Liver (tissue), 3 donors: ENCODE results near the gene TIGD2.

Experiments used
- EGR1 ChIP-seq, 2 donors: IDR thresholded peaks; 2 replicates each; pipeline ENCODE4 v1.6.1; 2016 to 2018; ENCODE audit warnings: antibody characterized with exemption in 2 of 2, low read depth in 2 of 2
- GABPA ChIP-seq, 2 donors: IDR thresholded peaks in 1 of 2; conservative IDR thresholded peaks in 1 of 2; 2 replicates each; pipeline ENCODE4 v1.6.1; 2016; ENCODE audit warnings: antibody characterized with exemption in 2 of 2, mild to moderate bottlenecking in 1 of 2, moderate library complexity in 1 of 2
- RAD21 ChIP-seq, 2 donors: IDR thresholded peaks; 2 replicates each; pipeline ENCODE4 v1.6.1; 2016; ENCODE audit warnings: antibody characterized with exemption in 2 of 2, mild to moderate bottlenecking in 2 of 2
- RXRA ChIP-seq, 2 donors: IDR thresholded peaks; 2 replicates each; pipeline ENCODE4 v1.6.1; 2017 to 2018; ENCODE audit warnings: antibody characterized with exemption in 2 of 2, mild to moderate bottlenecking in 1 of 2
- SP1 ChIP-seq: IDR thresholded peaks from 2 replicates; pipeline ENCODE4 v1.6.1; 2018; ENCODE audit warnings: antibody characterized with exemption, mild to moderate bottlenecking
- TAF1 ChIP-seq: conservative IDR thresholded peaks from 2 replicates; pipeline ENCODE4 v1.6.1; 2016; ENCODE audit warnings: antibody characterized with exemption, mild to moderate bottlenecking
- YY1 ChIP-seq: IDR thresholded peaks from 2 replicates; pipeline ENCODE4 v1.6.1; 2016; ENCODE audit warnings: antibody characterized with exemption, mild to moderate bottlenecking
- TF ChIP-seq, protein P1 (sequence below): IDR thresholded peaks from 2 replicates; pipeline ENCODE4 v1.6.1; 2016; ENCODE audit warnings: antibody characterized with exemption
- TF ChIP-seq, protein P2 (sequence below): fragments of 150-350 bp; IDR thresholded peaks from 2 replicates; pipeline ENCODE4 v1.5.1; 2017; ENCODE audit warnings: improper control_type of control experiment, low read depth, low read length; ENCODE audit not compliant: missing input control
- donor health status: healthy.
- donor health status: healthy.

DNA sequence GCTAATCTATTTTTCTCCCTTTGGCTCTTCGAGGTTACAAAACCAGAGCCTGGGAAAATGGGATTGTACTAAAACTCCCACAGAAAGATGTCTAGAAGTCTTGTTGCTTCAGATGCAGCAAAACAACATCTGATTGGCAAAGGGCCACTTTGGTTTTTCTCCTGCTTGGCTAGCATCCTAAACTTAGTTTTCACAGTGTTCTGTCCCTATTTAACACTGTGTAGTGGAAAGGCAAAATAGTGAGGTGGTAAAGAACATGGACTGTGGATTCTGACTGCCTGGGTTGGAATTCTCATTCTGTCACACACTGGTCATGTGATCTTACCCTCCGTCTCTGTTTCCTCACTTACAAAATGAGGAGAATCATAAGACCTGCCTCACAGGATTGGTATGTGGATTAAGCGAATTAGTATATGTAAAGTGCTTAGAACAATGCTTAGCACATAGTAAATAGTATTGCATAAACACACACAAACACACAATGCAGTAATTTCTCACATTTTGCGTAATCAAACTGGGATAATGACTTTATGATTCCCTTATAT lies 23.5 kb downstream of the TIGD2 start:
- TF ChIP-seq, protein P1, sequence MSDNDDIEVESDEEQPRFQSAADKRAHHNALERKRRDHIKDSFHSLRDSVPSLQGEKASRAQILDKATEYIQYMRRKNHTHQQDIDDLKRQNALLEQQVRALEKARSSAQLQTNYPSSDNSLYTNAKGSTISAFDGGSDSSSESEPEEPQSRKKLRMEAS, result no peak
- TF ChIP-seq YY1, result no peak
- TF ChIP-seq SP1, result no peak
- TF ChIP-seq, protein P2, sequence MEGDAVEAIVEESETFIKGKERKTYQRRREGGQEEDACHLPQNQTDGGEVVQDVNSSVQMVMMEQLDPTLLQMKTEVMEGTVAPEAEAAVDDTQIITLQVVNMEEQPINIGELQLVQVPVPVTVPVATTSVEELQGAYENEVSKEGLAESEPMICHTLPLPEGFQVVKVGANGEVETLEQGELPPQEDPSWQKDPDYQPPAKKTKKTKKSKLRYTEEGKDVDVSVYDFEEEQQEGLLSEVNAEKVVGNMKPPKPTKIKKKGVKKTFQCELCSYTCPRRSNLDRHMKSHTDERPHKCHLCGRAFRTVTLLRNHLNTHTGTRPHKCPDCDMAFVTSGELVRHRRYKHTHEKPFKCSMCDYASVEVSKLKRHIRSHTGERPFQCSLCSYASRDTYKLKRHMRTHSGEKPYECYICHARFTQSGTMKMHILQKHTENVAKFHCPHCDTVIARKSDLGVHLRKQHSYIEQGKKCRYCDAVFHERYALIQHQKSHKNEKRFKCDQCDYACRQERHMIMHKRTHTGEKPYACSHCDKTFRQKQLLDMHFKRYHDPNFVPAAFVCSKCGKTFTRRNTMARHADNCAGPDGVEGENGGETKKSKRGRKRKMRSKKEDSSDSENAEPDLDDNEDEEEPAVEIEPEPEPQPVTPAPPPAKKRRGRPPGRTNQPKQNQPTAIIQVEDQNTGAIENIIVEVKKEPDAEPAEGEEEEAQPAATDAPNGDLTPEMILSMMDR, result no peak
- no peak for TF ChIP-seq RXRA (IDR thresholded peaks at IDR 0.05)
- TF ChIP-seq TAF1, result no peak
- no peak for TF ChIP-seq EGR1 (IDR thresholded peaks at IDR 0.05; ENCODE audit: low read depth in 2 of 2)
- no peak for TF ChIP-seq RAD21 (IDR thresholded peaks at IDR 0.05)
- no peak for TF ChIP-seq GABPA (IDR thresholded peaks at IDR 0.05 in 1 of 2, conservative IDR thresholded peaks at IDR 0.05 in 1 of 2)
